Activated CD4-positive, alpha-beta memory T cell treated with anti-CD3 and anti-CD28 coated beads for 36 hours (primary cell): ENCODE results near the gene CCDC85C. TPM values are rescaled to one million over a fixed set of nuclear protein-coding genes. Genes with fewer than 3 reads are reported as not detected.

ENCODE experiments used
- CTCF ChIA-PET: fragments of 350-600 bp; sonication (Branson Sonifier 250); formaldehyde crosslinking; loops from one replicate; lab custom pipeline; 2021; ENCODE audit warnings: antibody characterized with exemption, inconsistent platforms; lab: Charles Lee
- POLR2A ChIA-PET: fragments of 350-600 bp; sonication (Branson Sonifier 250); formaldehyde crosslinking; loops from one replicate; lab custom pipeline; 2021; ENCODE audit warnings: antibody characterized with exemption; lab: Charles Lee
- DNase-seq: peaks from one replicate; pipeline ENCODE4 v3.0.0-alpha.2; 2020
- H3K27ac Mint-ChIP-seq: one replicate; pipeline ENCODE4 v1.8.0; 2021; ENCODE audit warnings: mixed read lengths
- H3K27me3 Mint-ChIP-seq: one replicate; pipeline ENCODE4 v1.8.0; 2021; ENCODE audit warnings: mixed read lengths
- H3K36me3 Mint-ChIP-seq: one replicate; pipeline ENCODE4 v1.8.0; 2021; ENCODE audit warnings: mixed read lengths
- H3K4me1 Mint-ChIP-seq: one replicate; pipeline ENCODE4 v1.8.0; 2021; ENCODE audit warnings: low read depth, mixed read lengths
- H3K4me3 Mint-ChIP-seq: one replicate; pipeline ENCODE4 v1.8.0; 2021; ENCODE audit warnings: mild to moderate bottlenecking, mixed read lengths
- H3K9me3 Mint-ChIP-seq: one replicate; pipeline ENCODE4 v1.8.0; 2021; ENCODE audit warnings: mixed read lengths
- intact Hi-C: fragments of 100-400 bp; cut with micrococcal nuclease; formaldehyde crosslinking; loops from one replicate; pipeline ENCODE4 v1.15.1; 2023
- total RNA-seq, 2 experiments: library from RNA; stranded (reverse); gene quantifications; one replicate each; pipeline ENCODE4 v1.2.3, GENCODE V29; 2021

The CCDC85C gene
- total RNA-seq, 2 experiments from 2014 or later: 10.7 to 12.3 TPM

DNA sequence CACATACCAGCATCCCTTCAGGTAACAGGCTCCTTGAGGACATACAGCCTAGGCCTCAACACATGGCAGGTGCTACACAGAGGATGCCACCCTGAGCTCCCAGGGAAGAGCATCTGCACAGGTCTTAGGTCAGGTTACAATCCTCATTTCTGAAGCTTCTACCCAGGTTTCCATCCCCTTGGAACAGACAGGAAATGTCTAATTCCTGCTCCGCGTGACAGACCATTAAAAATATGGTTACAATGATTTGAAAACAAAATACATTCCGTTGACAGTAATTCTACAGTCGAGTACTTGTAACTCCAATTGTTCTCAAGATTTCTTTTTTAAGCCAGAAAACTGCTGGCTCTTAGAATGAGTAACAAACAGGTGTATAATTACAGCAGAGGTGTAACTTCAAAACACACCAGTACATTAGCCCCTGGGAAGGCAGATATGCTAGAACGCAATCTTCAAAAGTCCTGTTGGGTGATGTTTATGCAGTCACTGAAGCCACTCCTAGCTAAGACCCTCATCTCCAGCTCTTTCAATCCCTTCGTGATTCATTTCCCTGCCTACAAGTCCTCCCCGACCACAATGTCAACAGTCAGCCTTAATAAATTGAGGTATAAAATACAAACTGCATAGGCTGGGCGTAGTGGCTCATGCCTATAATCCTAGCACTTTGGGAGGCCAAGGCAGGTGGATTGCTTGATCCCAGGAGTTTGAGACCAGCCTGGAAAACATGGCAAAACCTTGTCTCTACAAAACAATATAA lies 135.0 kb downstream of the CCDC85C start:
- ChIA-PET POLR2A (no interaction called here), CTCF (no interaction called here)
- H3K27ac Mint-ChIP-seq: no peak overlapping the region
- peaks cover 24% of the 10 kb centered on the region for H3K4me1 Mint-ChIP-seq
- H3K27me3 Mint-ChIP-seq: no peaks in the 10 kb centered on the region
- no peak overlapping the region for H3K4me3 Mint-ChIP-seq
- no peaks in the 10 kb centered on the region for H3K9me3 Mint-ChIP-seq
- H3K36me3 Mint-ChIP-seq: peaks cover 5% of the 10 kb centered on the region
- intact Hi-C loops: no loop called here
- no peak for DNase-seq

DNA sequence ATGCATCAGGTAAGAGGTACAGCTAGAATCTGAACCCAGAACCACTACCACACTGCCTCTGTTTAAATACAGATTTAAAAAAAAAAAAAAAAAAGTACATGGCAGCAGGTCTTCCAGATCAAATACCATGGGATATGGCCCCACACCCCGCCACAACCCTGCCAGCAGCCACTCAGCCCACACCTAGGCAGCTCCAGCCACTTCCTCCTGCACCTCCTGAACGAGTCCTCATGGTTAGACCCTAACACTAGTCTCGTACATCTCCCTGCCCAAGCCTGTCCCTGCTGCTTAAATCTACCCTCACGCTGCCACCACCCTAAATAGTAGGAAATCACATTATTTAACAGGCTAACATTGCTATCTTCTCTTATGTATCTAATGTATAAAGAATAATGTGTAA lies 135.9 kb downstream of the CCDC85C start:
- intact Hi-C loops: no loop called here
- ChIA-PET CTCF (no interaction called here), POLR2A (no interaction called here)
- Mint-ChIP-seq H3K27ac (no peak overlapping the region), H3K4me1 (peaks cover 24% of the 10 kb centered on the region), H3K9me3 (no peaks in the 10 kb centered on the region), H3K27me3 (no peaks in the 10 kb centered on the region), H3K36me3 (peaks cover 6% of the 10 kb centered on the region), H3K4me3 (no peak overlapping the region)
- no peak for DNase-seq

- peaks cover 21% of the 10 kb centered on the region for H3K4me1 Mint-ChIP-seq
- DNase-seq: no peak
- H3K36me3 Mint-ChIP-seq: peaks cover 7% of the 10 kb centered on the region
- no peak overlapping the region for H3K27ac Mint-ChIP-seq
- ChIA-PET CTCF (interaction anchor here (1.1 kb wide), 1 partner anchor 74 kb away, joined by 3 read pairs; no protein-coding TSS in a partner anchor), POLR2A (no interaction called here)
- intact Hi-C loops: no loop called here
- H3K9me3 Mint-ChIP-seq: no peaks in the 10 kb centered on the region
- H3K27me3 Mint-ChIP-seq: no peaks in the 10 kb centered on the region
- no peak overlapping the region for H3K4me3 Mint-ChIP-seq
Measured at GRCh38 chr14:99467336-99468078, 136.5 kb downstream of the CCDC85C start.

GRCh38 chr14:99466758-99467157 lies 137.2 kb downstream of the CCDC85C start:
- CTCF ChIA-PET: interaction anchor here (1.1 kb wide), 1 partner anchor 74 kb away, joined by 3 read pairs; no protein-coding TSS in a partner anchor
- H3K36me3 Mint-ChIP-seq: peaks cover 14% of the 10 kb centered on the region
- POLR2A ChIA-PET: no interaction called here
- intact Hi-C loops: no loop called here
- no peak for DNase-seq
- H3K27ac Mint-ChIP-seq: no peak overlapping the region
- no peaks in the 10 kb centered on the region for H3K27me3 Mint-ChIP-seq
- H3K9me3 Mint-ChIP-seq: no peaks in the 10 kb centered on the region
- peaks cover 21% of the 10 kb centered on the region for H3K4me1 Mint-ChIP-seq
- H3K4me3 Mint-ChIP-seq: no peak overlapping the region

DNA sequence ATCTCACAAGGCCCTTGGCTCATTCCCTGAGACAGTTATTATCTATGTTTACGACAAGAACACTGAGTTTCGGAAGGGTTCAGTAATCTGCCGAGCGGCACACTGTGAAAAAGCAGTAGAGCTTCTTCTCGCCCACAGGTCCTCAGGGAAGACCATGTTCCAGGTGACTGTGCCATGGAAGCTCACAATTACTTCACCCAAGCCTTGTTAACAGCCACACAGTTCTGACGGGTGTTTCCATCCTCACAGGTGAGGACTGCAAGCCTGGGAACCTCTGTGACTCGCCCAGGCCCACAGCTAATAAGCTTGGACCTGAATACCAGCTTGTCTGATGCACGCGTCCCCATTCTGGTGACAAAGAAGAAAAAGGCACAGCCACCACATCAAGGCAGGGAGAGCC lies 138.7 kb downstream of the CCDC85C start:
- no peaks in the 10 kb centered on the region for H3K27me3 Mint-ChIP-seq
- H3K4me1 Mint-ChIP-seq: peaks cover 16% of the 10 kb centered on the region
- H3K9me3 Mint-ChIP-seq: no peaks in the 10 kb centered on the region
- ChIA-PET CTCF (no interaction called here), POLR2A (no interaction called here)
- H3K4me3 Mint-ChIP-seq: no peak overlapping the region
- H3K36me3 Mint-ChIP-seq: peaks cover 19% of the 10 kb centered on the region
- no peak overlapping the region for H3K27ac Mint-ChIP-seq
- intact Hi-C loops: no loop called here
- no peak for DNase-seq

DNA sequence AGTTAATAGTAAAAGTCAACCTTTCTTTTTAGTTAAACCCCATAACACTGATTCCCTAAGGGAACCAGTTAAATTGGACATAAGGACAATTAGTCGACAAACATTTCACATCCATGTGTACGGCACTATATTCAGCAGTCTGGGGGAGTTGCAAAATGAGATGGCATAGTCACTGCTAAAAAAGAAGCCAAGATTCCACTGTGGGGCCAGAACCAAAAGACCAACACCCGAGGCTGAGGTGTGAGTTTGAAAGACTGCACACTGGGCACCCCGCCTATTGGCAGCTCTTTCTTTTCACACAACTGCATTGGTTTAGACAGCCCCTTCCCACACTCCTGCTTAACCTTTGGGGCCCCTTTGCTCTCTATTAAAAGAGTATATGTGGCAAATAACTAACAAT lies 140.0 kb downstream of the CCDC85C start:
- no peaks in the 10 kb centered on the region for H3K27me3 Mint-ChIP-seq
- no peak for DNase-seq
- no peak overlapping the region for H3K27ac Mint-ChIP-seq
- ChIA-PET POLR2A (no interaction called here), CTCF (interaction anchor here (0.6 kb wide), 1 partner anchor 482 kb away, joined by 4 read pairs; no protein-coding TSS in a partner anchor)
- H3K4me3 Mint-ChIP-seq: no peak overlapping the region
- H3K4me1 Mint-ChIP-seq: peaks cover 10% of the 10 kb centered on the region
- H3K9me3 Mint-ChIP-seq: no peaks in the 10 kb centered on the region
- peaks cover 20% of the 10 kb centered on the region for H3K36me3 Mint-ChIP-seq
- intact Hi-C loops: no loop called here

- H3K27me3 Mint-ChIP-seq: no peaks in the 10 kb centered on the region
- ChIA-PET CTCF (no interaction called here), POLR2A (no interaction called here)
- no peak for DNase-seq
- no peak overlapping the region for H3K27ac Mint-ChIP-seq
- no peak overlapping the region for H3K4me3 Mint-ChIP-seq
- no peaks in the 10 kb centered on the region for H3K4me1 Mint-ChIP-seq
- H3K9me3 Mint-ChIP-seq: no peaks in the 10 kb centered on the region
- peaks cover 27% of the 10 kb centered on the region for H3K36me3 Mint-ChIP-seq
- intact Hi-C loops: no loop called here
Measured at GRCh38 chr14:99462210-99462609, 141.8 kb downstream of the CCDC85C start.

DNA sequence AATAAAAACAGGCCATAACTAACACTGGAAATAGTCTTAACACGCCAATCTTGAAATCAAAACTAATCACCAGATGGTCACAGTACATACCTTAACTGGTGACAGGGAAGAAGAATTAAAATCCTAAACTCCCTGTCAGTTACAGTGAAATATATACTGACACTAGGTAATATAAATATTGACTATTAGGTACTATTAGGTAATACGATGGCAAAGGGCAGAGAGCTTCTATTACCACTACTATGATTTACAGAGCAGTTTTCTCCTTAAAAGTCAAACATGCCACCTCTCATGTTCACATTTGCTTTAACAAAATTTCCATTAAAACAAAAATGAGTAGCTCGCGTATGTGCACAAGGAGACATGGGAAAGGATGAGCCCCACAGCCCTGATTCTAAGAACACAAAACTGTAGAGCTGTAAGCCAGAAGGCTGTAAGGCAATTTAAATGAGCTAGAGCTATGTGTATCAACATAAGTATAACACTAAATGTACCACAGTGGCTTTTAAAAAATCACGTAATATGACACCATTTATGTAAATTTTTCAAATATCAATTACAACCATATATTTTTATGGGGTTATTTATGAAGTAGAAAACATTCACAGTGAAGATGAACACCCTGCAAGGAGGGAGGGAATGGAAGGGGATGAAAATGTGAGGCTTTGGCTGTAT lies 142.5 kb downstream of the CCDC85C start:
- H3K36me3 Mint-ChIP-seq: peaks cover 31% of the 10 kb centered on the region
- DNase-seq: no peak
- ChIA-PET POLR2A (no interaction called here), CTCF (interaction anchor here (0.6 kb wide), 1 partner anchor 499 kb away, joined by 3 read pairs; no protein-coding TSS in a partner anchor)
- no peak overlapping the region for H3K4me3 Mint-ChIP-seq
- no peaks in the 10 kb centered on the region for H3K27me3 Mint-ChIP-seq
- no peaks in the 10 kb centered on the region for H3K9me3 Mint-ChIP-seq
- no peak overlapping the region for H3K27ac Mint-ChIP-seq
- H3K4me1 Mint-ChIP-seq: no peaks in the 10 kb centered on the region
- intact Hi-C loops: no loop called here

DNA sequence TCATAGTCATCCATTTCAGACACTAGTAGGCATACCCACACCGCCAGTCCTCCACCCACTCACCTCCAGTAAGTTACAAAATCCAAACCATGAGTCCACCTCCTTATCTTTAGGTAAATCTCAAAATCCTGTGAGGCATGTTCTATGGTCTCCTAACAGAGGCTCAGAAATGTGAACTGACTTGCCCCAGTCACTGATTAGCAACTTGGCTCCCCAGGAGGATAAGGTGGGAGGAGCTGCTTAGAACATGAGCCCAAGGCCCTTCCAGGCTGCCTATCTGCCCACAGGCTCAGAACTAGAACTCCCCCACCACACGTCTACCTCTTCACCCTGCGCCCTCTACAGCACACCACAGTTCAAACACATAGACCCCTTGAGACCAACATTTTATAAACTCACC lies 143.2 kb downstream of the CCDC85C start:
- no peaks in the 10 kb centered on the region for H3K4me1 Mint-ChIP-seq
- no peak for DNase-seq
- H3K36me3 Mint-ChIP-seq: peaks cover 32% of the 10 kb centered on the region
- H3K9me3 Mint-ChIP-seq: no peaks in the 10 kb centered on the region
- H3K27me3 Mint-ChIP-seq: no peaks in the 10 kb centered on the region
- intact Hi-C loops: no loop called here
- no peak overlapping the region for H3K4me3 Mint-ChIP-seq
- POLR2A ChIA-PET: no interaction called here
- no peak overlapping the region for H3K27ac Mint-ChIP-seq
- CTCF ChIA-PET: interaction anchor here (0.6 kb wide), 1 partner anchor 500 kb away, joined by 3 read pairs; no protein-coding TSS in a partner anchor

GRCh38 chr14:99459481-99460100 lies 144.4 kb downstream of the CCDC85C start:
- Mint-ChIP-seq H3K4me1 (no peaks in the 10 kb centered on the region), H3K27me3 (no peaks in the 10 kb centered on the region), H3K4me3 (no peak overlapping the region), H3K27ac (no peak overlapping the region), H3K9me3 (no peaks in the 10 kb centered on the region), H3K36me3 (peaks cover 30% of the 10 kb centered on the region)
- ChIA-PET POLR2A (no interaction called here), CTCF (no interaction called here)
- intact Hi-C loops: no loop called here
- DNase-seq: no peak

DNA sequence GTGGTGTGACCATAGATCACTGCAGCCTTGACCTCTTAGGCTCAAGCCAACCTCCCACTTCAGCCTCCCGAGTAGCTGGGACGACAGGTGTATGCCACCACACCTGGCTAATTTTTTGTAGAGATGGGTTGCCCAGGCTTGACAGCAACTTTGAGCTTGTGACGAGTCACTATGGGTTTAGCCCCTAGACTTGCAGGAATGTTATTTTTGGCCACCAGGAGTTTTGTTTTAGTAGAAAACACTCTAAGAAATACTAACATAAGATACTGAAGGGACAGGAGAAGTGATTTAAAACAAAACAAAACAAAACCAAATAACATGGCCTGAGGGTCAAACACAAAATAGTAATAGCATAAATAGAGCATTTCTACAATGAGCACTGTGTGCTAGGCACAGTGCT lies 149.8 kb downstream of the CCDC85C start:
- Mint-ChIP-seq H3K27ac (no peak overlapping the region), H3K27me3 (no peaks in the 10 kb centered on the region), H3K4me1 (no peaks in the 10 kb centered on the region), H3K36me3 (peaks cover 35% of the 10 kb centered on the region), H3K9me3 (no peaks in the 10 kb centered on the region), H3K4me3 (no peak overlapping the region)
- CTCF ChIA-PET: no interaction called here
- DNase-seq: no peak
- intact Hi-C loops: no loop called here
- POLR2A ChIA-PET: no interaction called here

GRCh38 chr14:99452968-99453367 lies 151.0 kb downstream of the CCDC85C start:
- intact Hi-C loops: no loop called here
- H3K27me3 Mint-ChIP-seq: no peaks in the 10 kb centered on the region
- H3K27ac Mint-ChIP-seq: no peak overlapping the region
- DNase-seq: no peak
- no peak overlapping the region for H3K4me3 Mint-ChIP-seq
- no peaks in the 10 kb centered on the region for H3K9me3 Mint-ChIP-seq
- H3K36me3 Mint-ChIP-seq: peaks cover 35% of the 10 kb centered on the region
- CTCF ChIA-PET: no interaction called here
- no peaks in the 10 kb centered on the region for H3K4me1 Mint-ChIP-seq
- POLR2A ChIA-PET: no interaction called here
